ENCODE data around the gene RNF32. TPM values are rescaled to one million over a fixed set of nuclear protein-coding genes. Genes with fewer than 3 reads are reported as not detected.

RNF32 gene
- polyA plus RNA-seq, 1 donor (not counting 4 experiments of a cell fraction or from before 2014, with no cell fraction given), result 0.34 TPM

- H3K9me3 ChIP-seq (ENCODE audit: control insufficient read depth, low read depth, low read length), result no peaks in the 10 kb centered on the region
- H3K4me1 ChIP-seq (ENCODE audit: control insufficient read depth, extremely low read depth, insufficient read depth, low read length), result peaks cover 3% of the 10 kb centered on the region
- FAIRE-seq (no peak), DNase-seq (ENCODE audit: low read depth, low spot score) (no peak)
- H3K4me3 ChIP-seq (ENCODE audit: control insufficient read depth in 2 of 3, extremely low read depth in 1 of 3, insufficient read depth in 2 of 3, low read depth in 1 of 3, low read length in 3 of 3), result no peak overlapping the region
- TF ChIP-seq EZH2 (IDR thresholded peaks at IDR 0.05; ENCODE audit: low read length) (no peak), CTCF (optimal IDR thresholded peaks at IDR 0.05 in 1 of 3, IDR thresholded peaks at IDR 0.05 in 1 of 3, conservative IDR thresholded peaks at IDR 0.05 in 1 of 3; ENCODE audit: extremely low read depth in 1 of 3, insufficient read depth in 2 of 3, low read length in 3 of 3) (no peak)
- H2AFZ ChIP-seq (ENCODE audit: control insufficient read depth, low read length), result no peak overlapping the region
- H3K27ac ChIP-seq (ENCODE audit: control insufficient read depth, insufficient read depth, low read length), result no peak overlapping the region
- H3K9me1 ChIP-seq (ENCODE audit: control insufficient read depth, extremely low read depth, insufficient read depth, low read length), result no peaks in the 10 kb centered on the region
- H3K27me3 ChIP-seq (ENCODE audit: control insufficient read depth, extremely low read depth, insufficient read depth, low read length), result no peaks in the 10 kb centered on the region
- no peak overlapping the region for H3K4me2 ChIP-seq (ENCODE audit: control insufficient read depth, extremely low read depth, insufficient read depth, low read depth, low read length)
- H3K36me3 ChIP-seq (ENCODE audit: control insufficient read depth in 2 of 2, extremely low read depth in 1 of 2, insufficient read depth in 2 of 2, low read length in 2 of 2), result no peaks in the 10 kb centered on the region
- dilution Hi-C loops (cut with MboI; ENCODE audit: extremely low pct_ligation_motif_present, low sequenced_read_pairs), result no loop called here
- H4K20me1 ChIP-seq (ENCODE audit: control insufficient read depth, extremely low read depth, insufficient read depth, low read length), result no peaks in the 10 kb centered on the region
- no peak overlapping the region for H3K9ac ChIP-seq (ENCODE audit: control insufficient read depth, extremely low read depth, insufficient read depth, low read length)
- no peaks in the 10 kb centered on the region for H3K79me2 ChIP-seq (ENCODE audit: control insufficient read depth, insufficient read depth, low read length)
Measured at GRCh38 chr7:156655983-156656382, 15.4 kb downstream of the RNF32 start.

- no peak overlapping the region for H3K4me2 ChIP-seq (ENCODE audit: control insufficient read depth, extremely low read depth, insufficient read depth, low read depth, low read length)
- no peak overlapping the region for H3K27ac ChIP-seq (ENCODE audit: control insufficient read depth, insufficient read depth, low read length)
- TF ChIP-seq EZH2 (IDR thresholded peaks at IDR 0.05; ENCODE audit: low read length) (no peak), CTCF (optimal IDR thresholded peaks at IDR 0.05 in 1 of 3, IDR thresholded peaks at IDR 0.05 in 1 of 3, conservative IDR thresholded peaks at IDR 0.05 in 1 of 3; ENCODE audit: extremely low read depth in 1 of 3, insufficient read depth in 2 of 3, low read length in 3 of 3) (no peak)
- H4K20me1 ChIP-seq (ENCODE audit: control insufficient read depth, extremely low read depth, insufficient read depth, low read length), result no peaks in the 10 kb centered on the region
- dilution Hi-C loops (cut with MboI; ENCODE audit: extremely low pct_ligation_motif_present, low sequenced_read_pairs), result no loop called here
- no peak overlapping the region for H3K4me3 ChIP-seq (ENCODE audit: control insufficient read depth in 2 of 3, extremely low read depth in 1 of 3, insufficient read depth in 2 of 3, low read depth in 1 of 3, low read length in 3 of 3)
- H3K9me3 ChIP-seq (ENCODE audit: control insufficient read depth, low read depth, low read length), result no peaks in the 10 kb centered on the region
- FAIRE-seq (no peak), DNase-seq (ENCODE audit: low read depth, low spot score) (no peak)
- H3K9me1 ChIP-seq (ENCODE audit: control insufficient read depth, extremely low read depth, insufficient read depth, low read length), result no peaks in the 10 kb centered on the region
- no peaks in the 10 kb centered on the region for H3K36me3 ChIP-seq (ENCODE audit: control insufficient read depth in 2 of 2, extremely low read depth in 1 of 2, insufficient read depth in 2 of 2, low read length in 2 of 2)
- no peak overlapping the region for H3K9ac ChIP-seq (ENCODE audit: control insufficient read depth, extremely low read depth, insufficient read depth, low read length)
- H2AFZ ChIP-seq (ENCODE audit: control insufficient read depth, low read length), result no peak overlapping the region
- H3K4me1 ChIP-seq (ENCODE audit: control insufficient read depth, extremely low read depth, insufficient read depth, low read length), result peaks cover 3% of the 10 kb centered on the region
- no peaks in the 10 kb centered on the region for H3K79me2 ChIP-seq (ENCODE audit: control insufficient read depth, insufficient read depth, low read length)
- no peaks in the 10 kb centered on the region for H3K27me3 ChIP-seq (ENCODE audit: control insufficient read depth, extremely low read depth, insufficient read depth, low read length)
Measured at GRCh38 chr7:156656598-156656997, 16.0 kb downstream of the RNF32 start.
